ACHN (cell line): ENCODE measurements around the gene PLSCR3.

Experiments
- DNase-seq: peaks from one replicate; pipeline ENCODE4 v3.0.0-alpha.2; 2015
- in situ Hi-C: cut with HindIII; loops from 2 replicates; pipeline ENCODE4 v1.10.0; 2017; ENCODE audit warnings: low sequenced_read_pairs, low pct_ligation_motif_present, low pct_unique_long_range_greater_than_20kb

Gene PLSCR3

DNA sequence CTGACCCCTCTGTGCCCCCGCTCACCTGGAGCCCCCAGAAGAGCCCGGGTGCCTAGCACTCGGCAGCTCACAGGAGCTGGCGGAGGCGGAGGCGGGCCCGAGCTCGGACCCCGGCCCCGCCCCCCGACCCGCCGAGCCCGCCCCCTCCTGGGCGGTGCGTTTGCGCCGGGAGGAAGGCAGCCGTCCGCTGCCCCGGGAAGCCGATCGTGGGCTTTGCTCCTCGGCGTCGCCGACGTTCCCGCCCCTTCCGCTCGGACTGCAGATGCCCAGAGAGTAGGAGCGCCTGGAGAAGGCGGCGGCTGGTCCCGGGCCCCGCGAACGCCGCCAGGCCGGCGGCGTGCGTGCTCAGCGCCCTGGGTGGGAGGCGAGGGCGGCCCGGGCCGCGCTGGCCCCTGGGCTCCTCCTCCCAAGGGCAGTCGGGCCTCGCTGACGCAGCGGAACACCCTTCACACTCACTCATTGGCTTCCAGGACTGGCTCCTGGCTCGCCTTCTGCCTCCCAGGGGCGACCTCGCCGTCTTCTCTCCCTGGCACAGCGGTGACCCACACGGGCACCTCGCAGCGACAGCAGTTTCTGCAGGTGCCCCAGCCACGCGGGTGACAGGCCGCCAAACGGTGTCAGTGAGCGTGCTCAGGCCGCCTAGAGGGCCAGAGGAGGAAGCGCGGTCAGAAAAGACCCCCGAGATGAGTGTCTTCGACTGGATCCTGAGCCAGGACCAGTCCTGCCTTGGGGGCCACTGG is at the start of gene PLSCR3:
PLSCR3 (minus strand) TSS at position 74 of the 740 bp plus-strand sequence. CDS start 415 bp downstream, outside the sequence.
- in situ Hi-C loops, result no loop called here
- peak; percentile 81 for DNase-seq

DNA sequence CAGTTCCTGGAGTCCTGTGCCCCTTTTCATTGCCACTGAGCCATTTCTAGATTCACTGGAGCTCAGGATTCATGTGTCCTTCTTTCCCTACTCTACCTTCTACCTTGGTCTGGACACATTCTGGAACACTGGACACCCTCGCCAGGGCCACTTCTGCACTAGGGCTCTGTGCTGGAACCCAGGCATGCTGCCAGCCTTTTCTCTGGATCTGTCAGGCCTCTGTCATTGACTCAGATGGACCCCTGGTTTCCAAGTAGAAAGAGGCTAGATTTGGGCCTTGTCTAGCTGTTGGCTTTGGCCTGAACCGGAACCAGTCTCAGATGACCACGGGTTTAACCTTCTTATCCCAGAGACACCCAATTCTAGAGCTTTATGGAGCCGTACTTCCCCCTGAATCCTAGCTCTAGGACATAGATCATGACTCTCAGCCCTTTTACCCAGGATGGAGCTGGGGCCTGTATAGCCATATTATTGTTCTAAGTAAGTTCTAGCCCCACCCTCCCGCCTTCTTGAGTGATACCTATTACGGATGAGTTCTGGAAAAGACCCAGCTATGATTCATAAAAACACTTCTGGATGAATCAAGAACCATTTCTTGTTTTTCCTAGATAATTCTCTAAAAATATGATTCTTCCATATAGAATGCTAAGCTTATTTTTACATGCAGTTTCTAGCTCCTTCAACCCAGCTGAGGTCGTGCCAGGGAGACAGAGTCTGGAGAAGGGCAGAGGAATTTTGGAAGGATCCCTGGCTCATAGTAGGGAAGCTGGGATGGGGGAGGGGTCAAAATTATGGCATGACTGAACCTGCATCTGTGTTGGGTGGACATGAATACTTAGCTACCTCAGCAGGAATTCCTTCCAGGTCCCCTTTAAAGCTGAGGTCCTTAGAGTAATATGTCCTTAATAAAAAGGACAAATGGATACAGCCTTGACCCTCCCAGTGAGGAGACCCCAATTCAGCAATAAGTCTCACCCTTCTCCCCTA is 49.5 kb upstream of the PLSCR3 start:
- DNase-seq, result peak; percentile 21
- in situ Hi-C loops, result no loop called here

DNA sequence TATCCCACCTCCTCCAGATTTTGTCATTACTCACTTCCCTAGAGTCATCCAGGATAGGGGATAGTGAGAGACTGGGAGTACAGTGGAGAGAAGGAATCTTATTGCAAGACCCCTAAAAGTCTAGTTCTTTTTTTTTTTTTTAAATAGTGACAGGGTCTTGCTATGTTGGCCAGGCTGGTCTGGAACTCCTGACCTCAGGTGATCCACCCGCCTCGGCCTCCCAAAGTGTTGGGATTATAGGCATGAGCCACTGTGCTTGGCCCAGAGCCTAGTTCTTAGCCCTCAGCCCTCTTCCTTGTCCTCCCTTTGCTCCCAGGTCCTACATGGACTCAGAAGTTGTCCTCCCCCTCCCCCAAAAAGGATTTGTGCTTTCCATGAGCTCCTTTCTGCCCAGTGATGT is 47.8 kb upstream of the PLSCR3 start:
- in situ Hi-C loops, result no loop called here
- no peak for DNase-seq

DNA sequence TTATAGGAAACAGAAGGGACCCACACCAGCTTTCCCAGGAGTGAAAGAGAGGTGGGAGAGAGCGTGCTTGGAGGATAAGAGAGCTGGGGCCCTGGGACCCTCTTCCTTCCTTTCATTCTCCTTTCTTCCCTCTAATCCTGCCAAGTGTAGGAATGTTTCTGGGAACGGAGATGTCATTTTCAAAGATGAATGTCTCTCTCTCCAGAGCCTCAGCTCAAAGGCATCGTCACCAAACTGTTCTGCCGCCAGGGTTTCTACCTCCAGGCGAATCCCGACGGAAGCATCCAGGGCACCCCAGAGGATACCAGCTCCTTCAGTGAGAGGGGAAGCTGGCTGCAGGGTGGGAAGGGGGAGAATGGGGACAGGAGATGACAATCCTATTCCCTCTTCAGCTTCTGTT is 46.9 kb upstream of the PLSCR3 start:
- DNase-seq, result no peak
- in situ Hi-C loops, result no loop called here

DNA sequence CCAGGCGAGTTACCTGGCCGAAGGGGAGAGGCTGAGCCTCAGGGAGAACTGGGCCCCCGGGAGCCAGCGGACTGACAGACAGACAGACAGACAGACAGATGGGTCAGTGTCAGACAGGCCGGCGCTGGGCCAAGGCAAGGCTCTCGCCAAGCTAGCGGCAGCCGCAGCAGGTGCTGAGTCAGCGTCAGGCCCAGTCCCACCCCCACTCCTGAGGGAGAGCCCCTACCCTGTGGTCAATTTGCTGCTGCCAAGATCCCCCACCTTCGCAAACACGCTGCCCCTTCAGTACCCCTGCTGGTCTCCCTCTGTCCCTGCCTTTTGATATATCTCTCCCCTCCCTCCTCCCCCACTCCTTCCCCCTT is 46.5 kb upstream of the PLSCR3 start:
- peak; percentile 60 for DNase-seq
- in situ Hi-C loops, result no loop called here

DNA sequence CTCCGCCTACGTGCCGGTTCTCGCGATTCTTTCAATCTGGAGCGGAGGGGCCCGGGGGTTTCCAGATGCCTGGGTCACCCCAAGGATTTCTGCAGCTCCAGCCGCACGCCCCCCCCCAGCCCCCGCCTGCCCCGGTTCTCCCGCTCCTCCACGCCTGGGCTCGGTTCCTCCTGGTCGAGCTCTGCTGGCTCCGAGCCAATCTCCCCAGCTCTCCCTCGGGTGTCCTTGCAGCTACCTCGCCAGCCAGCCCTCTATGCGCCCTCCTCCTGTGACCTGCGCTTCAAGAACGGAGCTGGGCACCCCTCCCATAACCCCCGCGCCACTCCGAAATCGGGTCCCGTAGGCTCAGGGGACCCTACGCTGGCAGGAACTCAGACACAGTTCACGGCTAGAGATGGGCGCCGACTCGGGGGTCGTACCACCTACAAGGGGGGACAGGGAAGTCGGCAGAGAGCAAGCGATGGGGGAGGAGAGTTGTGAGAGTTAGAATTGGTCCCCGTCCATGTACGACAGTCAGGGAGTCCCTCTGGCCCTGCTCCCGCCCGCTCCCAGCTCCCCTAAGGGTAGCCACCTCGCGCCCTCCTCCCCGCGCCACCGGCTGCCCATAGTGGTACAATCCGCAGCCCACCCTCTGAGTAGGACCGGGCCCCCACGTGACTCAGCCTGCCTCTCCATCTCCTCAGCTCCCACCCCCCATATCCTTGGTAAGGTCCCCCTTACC is 45.9 kb upstream of the PLSCR3 start:
- in situ Hi-C loops, result no loop called here
- DNase-seq, result peak; percentile 71

DNA sequence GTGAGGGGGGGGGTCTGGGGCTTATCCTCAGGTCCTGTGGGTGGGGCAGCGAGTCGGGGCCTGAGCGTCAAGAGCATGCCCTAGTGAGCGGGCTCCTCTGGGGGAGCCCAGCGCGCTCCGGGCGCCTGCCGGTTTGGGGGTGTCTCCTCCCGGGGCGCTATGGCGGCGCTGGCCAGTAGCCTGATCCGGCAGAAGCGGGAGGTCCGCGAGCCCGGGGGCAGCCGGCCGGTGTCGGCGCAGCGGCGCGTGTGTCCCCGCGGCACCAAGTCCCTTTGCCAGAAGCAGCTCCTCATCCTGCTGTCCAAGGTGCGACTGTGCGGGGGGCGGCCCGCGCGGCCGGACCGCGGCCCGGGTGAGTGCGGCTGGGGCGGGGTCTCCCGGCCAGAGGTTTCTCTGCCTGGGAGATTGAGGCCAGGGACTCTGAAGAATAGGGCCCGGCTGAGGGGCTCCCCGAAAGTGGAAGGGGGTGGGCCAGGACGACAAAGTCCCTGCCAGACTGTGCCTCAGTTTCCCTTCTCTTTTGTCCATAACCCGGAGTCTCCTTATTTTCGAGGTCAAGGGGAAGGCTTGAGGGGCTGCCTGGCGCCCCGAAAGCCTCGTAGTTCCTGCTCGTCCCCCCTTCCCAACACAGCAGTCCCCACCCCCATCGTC is 45.3 kb upstream of the PLSCR3 start, which contains the start of gene FGF11:
FGF11 (plus strand) TSS at position 51 of the 651 bp plus-strand sequence; CDS start at position 160, 109 bp downstream.
- in situ Hi-C loops, result no loop called here

DNA sequence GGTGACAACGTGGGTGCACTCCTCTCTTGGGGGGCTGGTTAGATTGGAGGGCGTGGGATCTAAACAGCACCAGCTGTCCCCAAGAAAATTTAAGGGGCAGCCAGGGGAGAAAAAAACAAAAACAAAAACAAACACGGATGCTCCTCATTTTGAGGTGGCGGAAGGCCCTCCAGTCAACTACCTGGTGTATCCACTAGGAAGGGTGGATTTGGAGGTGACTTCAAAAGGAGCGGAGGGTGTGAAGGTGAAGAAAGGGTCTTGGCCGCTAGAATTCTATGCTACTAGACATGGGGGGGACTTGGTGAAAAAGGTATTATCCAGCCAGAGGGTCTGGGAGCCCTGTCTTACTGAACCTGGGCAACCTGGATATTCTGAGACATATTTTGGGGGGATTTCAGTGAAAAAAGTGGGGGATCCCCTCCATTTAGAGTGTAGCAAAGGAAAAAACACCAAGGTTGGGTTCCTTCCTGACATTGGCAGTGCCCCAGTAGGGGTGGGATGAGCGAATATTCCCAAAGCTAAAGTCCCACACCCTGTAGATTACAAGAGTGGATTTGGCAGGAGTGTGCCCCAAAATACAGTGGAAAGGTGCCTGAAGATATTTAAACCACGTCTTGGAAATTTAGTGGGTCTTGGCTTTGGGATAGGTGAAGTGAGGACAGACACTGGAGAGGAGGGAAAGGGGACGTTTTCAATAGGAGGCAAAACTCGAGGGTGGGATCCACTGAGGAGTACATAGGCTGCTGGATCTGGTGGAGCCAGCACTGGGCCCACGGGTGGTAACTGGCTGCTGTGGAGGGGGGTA is 44.5 kb upstream of the PLSCR3 start:
- no peak for DNase-seq
- in situ Hi-C loops, result no loop called here

More for the DNA sequence above, 45.3 kb upstream of the PLSCR3 start, which contains the start of gene FGF11:
- peak; percentile 12 for DNase-seq

DNA sequence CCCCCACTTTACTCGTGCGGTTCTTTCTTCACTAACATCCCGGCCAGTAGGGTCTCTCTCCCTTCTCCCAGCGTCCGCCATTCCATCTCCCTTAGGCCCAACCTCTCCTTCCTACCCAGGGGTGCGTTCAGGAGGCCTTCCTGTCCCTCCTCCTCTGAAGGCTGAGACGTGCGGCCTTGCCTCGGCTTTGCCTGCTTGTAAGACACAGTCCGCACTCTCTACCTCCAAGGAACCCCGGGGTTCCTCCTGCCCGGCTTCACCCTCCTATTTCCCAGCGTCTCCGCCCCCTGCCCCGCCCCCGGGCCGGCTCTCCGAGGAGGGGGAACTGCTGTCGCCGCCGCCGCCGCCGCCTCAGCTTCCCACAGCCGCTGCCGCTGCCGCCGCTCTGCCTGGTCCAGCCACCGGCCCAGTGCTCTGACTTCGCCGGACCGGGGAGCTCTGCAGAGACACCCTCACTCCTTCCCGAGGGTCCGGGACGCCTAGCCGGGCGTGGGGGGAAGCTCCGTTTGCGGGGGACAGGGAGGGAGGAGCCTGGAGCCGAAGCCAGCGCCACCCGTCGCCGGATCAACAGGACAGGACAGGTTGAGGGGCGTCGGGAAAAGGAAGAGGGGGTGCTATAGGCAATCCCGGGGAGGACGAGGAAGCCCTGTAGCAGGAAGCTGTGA is 43.8 kb upstream of the PLSCR3 start:
- in situ Hi-C loops, result no loop called here
- no peak for DNase-seq

DNA sequence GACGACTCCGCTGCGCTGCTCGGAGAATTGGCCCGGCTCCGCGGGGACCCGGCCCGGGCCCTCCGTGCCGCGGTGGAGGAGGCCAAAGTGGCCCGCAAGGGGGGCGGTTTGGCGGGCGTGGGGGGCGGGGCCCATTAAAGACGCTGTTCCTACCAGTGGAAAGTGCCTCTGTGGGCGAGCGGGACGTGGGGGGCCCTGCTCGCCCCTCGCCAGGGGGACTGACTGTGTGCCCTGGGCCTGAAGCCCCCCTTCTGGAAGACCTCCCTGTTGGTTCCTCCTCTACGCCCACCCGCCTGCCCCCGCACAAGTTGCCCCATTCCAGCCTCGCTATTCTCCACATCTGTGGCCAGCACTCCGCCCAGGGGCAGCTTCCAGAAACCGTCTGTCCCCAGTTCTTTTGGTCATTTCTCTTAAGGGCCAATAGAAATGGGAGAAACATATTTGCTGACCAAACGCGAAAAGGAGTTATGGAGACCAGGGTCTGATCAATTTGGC is 43.1 kb upstream of the PLSCR3 start:
- in situ Hi-C loops, result no loop called here
- no peak for DNase-seq

DNA sequence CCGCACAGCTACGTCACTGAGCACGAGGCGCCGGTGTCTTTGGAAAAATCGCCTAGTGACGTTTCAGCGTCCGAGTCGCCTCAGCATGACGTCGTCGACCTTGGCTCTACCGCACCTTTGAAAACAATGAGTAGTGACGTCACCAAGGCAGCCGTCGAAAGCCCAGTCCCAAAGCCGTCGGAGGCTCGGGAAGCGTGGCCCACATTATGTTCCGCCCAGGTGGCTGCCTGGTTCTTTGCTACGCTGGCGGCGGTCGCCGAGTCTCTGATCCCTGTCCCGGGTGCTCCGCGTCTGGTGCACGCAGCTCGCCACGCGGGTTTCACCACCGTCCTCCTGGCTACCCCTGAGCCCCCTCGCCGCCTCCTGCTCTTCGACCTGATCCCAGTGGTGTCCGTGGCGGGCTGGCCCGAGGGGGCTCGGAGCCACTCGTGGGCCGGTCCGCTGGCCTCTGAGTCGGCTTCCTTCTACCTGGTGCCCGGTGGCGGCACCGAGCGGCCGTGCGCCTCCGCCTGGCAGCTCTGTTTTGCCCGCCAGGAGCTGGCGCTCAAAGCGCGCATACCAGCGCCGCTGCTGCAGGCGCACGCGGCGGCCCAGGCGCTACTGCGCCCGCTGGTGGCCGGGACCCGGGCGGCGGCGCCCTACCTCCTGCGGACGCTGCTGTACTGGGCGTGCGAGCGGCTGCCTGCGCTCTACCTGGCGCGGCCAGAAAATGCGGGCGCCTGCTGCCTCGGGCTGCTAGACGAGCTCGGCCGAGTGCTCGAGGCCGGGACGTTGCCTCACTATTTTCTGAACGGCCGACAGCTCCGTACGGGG is 42.4 kb upstream of the PLSCR3 start:
- in situ Hi-C loops, result no loop called here
- DNase-seq, result no peak

DNA sequence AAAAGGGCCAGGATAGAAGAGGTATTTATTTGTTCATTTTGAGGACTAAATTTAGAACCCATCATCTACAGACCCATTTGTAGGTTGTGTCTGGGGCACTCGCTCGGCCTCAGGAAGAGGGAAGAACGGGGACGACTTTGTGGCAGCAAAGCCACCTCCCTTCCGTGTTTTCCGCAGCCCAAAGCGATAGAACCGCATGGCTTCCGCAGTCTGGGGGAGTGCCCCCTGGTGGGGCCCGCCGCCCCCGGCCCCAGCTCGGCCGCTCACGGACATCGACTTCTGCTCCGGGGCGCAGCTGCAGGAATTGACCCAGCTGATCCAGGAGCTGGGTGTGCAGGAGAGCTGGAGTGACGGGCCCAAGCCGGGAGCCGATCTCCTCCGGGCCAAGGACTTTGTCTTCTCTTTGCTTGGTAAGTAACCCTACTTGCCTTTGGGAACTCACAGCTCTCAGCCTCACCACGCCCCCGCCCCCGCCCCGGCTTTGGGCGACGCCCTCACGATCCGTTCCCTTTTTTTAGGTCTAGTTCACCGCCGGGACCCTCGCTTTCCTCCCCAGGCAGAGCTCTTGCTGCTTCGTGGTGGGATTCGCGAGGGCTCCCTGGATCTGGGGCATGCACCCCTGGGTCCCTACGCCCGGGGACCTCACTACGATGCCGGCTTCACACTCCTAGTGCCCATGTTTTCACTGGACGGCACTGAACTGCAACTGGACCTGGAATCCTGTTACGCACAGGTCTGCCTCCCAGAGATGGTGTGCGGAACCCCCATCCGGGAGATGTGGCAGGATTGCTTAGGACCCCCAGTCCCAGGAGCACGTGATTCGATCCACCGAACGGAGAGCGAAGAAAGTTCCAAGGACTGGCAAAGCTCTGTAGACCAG is 41.6 kb upstream of the PLSCR3 start:
- in situ Hi-C loops, result no loop called here
- peak; percentile 42 for DNase-seq

DNA sequence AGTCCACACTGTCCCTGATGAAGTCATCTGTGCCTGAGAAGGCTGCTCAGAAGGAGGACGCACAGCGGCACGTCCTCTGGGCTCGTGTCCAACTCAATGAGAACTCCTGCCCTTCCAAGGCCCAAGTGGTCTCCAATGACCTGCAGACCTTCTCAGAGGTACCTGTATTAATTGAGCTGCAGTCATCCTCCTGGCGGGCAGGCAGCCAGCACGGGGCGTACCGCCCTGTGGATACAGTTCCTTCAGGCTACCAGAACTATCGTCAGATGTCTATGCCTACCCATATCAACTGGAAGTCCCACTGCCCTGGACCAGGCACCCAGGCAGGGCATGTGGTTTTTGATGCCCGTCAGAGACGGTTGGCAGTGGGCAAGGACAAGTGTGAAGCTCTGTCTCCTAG is 38.0 kb upstream of the PLSCR3 start:
- no peak for DNase-seq
- in situ Hi-C loops, result no loop called here

DNA sequence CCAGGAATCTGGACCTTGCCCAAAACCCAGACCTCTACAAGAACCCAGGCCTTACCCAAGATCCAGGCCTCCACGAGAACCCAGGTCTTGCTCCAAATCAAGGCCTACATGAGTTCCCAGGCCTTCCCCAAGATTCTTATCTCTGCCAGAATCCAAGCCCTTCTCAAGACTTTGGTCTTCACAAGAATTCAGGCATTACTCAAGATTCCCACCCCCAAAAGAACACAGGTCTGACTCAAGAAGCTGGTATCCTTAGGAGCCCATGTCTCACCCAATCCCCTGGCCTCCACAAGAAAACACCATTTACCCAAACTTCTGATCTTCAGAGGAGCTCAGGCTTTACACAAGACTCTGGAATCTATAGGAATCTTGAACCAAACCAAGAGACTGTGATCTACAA is 36.9 kb upstream of the PLSCR3 start:
- DNase-seq, result no peak
- in situ Hi-C loops, result no loop called here

DNA sequence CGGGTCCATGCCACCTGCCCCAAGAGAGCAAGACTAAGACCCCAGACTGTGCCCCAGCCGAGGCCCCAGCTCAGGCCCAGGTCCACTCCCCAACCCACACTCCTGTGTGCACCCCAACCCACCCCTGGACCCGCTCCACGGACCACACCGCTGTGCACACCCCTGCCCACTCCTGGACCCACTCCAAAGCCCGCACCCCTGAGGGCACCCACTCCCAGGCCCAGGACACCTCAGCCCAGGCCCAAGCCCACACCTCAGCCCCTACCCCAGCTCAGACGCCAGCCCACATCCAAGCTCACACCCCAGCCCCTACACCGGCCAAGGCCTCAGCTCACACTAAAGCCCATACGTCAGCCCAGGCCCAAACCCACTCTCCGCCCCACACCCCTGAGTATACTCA is 35.4 kb upstream of the PLSCR3 start:
- no peak for DNase-seq
- in situ Hi-C loops, result no loop called here
